Measurements from ENCODE around the gene STAT3. TPM values are rescaled to one million over a fixed set of nuclear protein-coding genes. Genes with fewer than 3 reads are reported as not detected.
"Not testable (repeated sequence)": the region's sequence is repeated elsewhere in the genome, so short reads cannot be mapped to it uniquely, and the experiment has no call there.

STAT3 gene
- total RNA-seq, 1 experiment from 2014 or later, result 58.5 TPM

GRCh38 chr17:42274253-42274542 lies 114.0 kb downstream of the STAT3 start:
- no peak for DNase-seq (ENCODE audit: low spot score)
- in situ Hi-C loops (cut with HindIII; ENCODE audit: low sequenced_read_pairs), result no loop called here

GRCh38 chr17:42273474-42274252 lies 114.6 kb downstream of the STAT3 start:
- DNase-seq (ENCODE audit: low spot score), result no peak
- in situ Hi-C loops (cut with HindIII; ENCODE audit: low sequenced_read_pairs), result no loop called here

- DNase-seq (ENCODE audit: low spot score), result no peak
- in situ Hi-C loops (cut with HindIII; ENCODE audit: low sequenced_read_pairs), result no loop called here
These were observed 115.9 kb downstream of the STAT3 start for GRCh38 chr17:42272162-42272907.

- DNase-seq (ENCODE audit: low spot score), result no peak
- in situ Hi-C loops (cut with HindIII; ENCODE audit: low sequenced_read_pairs), result no loop called here
These were observed 116.5 kb downstream of the STAT3 start for GRCh38 chr17:42271779-42272035.

- in situ Hi-C loops (cut with HindIII; ENCODE audit: low sequenced_read_pairs), result no loop called here
- DNase-seq (ENCODE audit: low spot score), result no peak
These were observed 117.0 kb downstream of the STAT3 start for GRCh38 chr17:42271006-42271778.

- DNase-seq (ENCODE audit: low spot score), result peak; percentile 27
- in situ Hi-C loops (cut with HindIII; ENCODE audit: low sequenced_read_pairs), result no loop called here
These were observed 117.6 kb downstream of the STAT3 start for GRCh38 chr17:42270596-42270995.

DNA sequence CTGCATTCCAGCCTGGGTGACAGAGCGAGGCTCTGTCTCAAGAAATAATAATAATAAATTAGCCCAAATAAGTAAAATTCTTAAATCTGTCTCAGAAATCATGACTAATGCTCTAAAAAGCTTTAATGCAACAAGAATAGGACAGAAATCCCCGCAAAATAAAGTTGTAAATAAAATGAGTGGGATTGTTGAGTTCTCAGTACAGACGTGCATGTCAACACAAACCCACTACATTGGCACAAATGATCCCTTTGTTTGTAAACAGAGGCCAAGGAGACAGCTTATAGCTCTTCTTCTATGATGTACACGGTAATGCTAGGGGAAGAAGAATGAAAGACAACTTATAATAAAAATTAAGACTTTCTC lies 118.1 kb downstream of the STAT3 start:
- in situ Hi-C loops (cut with HindIII; ENCODE audit: low sequenced_read_pairs), result no loop called here
- DNase-seq (ENCODE audit: low spot score), result no peak

DNA sequence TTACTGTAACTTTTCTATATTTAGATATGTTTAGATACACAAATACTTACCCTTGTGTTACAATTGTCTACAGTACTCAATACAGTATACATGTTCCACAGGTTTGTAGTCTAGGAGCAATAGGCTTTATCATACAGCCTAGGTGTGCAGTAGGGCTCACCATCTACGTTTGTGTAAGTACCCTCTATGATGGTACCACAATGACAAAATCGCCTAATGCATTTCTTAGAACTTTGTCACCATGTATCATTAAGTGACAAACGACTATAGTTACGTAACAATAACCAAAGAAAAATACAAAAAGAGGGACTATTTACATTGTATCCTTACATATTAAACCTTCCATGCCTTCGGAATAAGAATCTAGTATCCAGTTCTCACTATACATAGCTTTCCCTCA lies 120.0 kb downstream of the STAT3 start:
- in situ Hi-C loops (cut with HindIII; ENCODE audit: low sequenced_read_pairs), result no loop called here
- no peak for DNase-seq (ENCODE audit: low spot score)

- in situ Hi-C loops (cut with HindIII; ENCODE audit: low sequenced_read_pairs), result no loop called here
- DNase-seq (ENCODE audit: low spot score), result no peak
These were observed 121.1 kb downstream of the STAT3 start for GRCh38 chr17:42266918-42267766.

GRCh38 chr17:42266462-42266861 lies 121.8 kb downstream of the STAT3 start:
- DNase-seq (ENCODE audit: low spot score), result no peak
- in situ Hi-C loops (cut with HindIII; ENCODE audit: low sequenced_read_pairs), result no loop called here

- in situ Hi-C loops (cut with HindIII; ENCODE audit: low sequenced_read_pairs), result not testable (repeated sequence)
These were observed 123.9 kb downstream of the STAT3 start for GRCh38 chr17:42264366-42264765.

More at GRCh38 chr17:42264366-42264765, 123.9 kb downstream of the STAT3 start:
- DNase-seq (ENCODE audit: low spot score), result not testable (repeated sequence)

Other genes with a start within 250 kb of the STAT3 start
- gene RAB5C, start 233.5 kb downstream of the STAT3 start, total RNA-seq (2014; rRNA removed; shearing (Covaris generic)), result 130 and 145 TPM in 2 replicates
- gene KCNH4, start 207.3 kb downstream of the STAT3 start, total RNA-seq (2014; rRNA removed; shearing (Covaris generic)), result not detected in 2 replicates
- not detected in 2 replicates for gene HCRT, start 203.0 kb downstream of the STAT3 start, total RNA-seq (2014; rRNA removed; shearing (Covaris generic))
- 1.1 and 1.4 TPM in 2 replicates for gene GHDC, start 193.9 kb downstream of the STAT3 start, total RNA-seq (2014; rRNA removed; shearing (Covaris generic))
- 10.4 and 15.8 TPM in 2 replicates for gene STAT5B, start 112.1 kb downstream of the STAT3 start, total RNA-seq (2014; rRNA removed; shearing (Covaris generic))
- 0.18 and 0.31 TPM in 2 replicates for gene STAT5A, start 99.9 kb downstream of the STAT3 start, total RNA-seq (2014; rRNA removed; shearing (Covaris generic))
- gene CAVIN1, start 34.8 kb upstream of the STAT3 start, total RNA-seq (2014; rRNA removed; shearing (Covaris generic)), result 755 and 829 TPM in 2 replicates
- 54.0 and 112 TPM in 2 replicates for gene ATP6V0A1, start 70.4 kb upstream of the STAT3 start, total RNA-seq (2014; rRNA removed; shearing (Covaris generic))
- 49.3 and 83.0 TPM in 2 replicates for gene NAGLU, start 147.8 kb upstream of the STAT3 start, total RNA-seq (2014; rRNA removed; shearing (Covaris generic))
- gene HSD17B1, start 164.5 kb upstream of the STAT3 start, total RNA-seq (2014; rRNA removed; shearing (Covaris generic)), result 3.5 and 4.4 TPM in 2 replicates
- 11.9 and 19.2 TPM in 2 replicates for gene COASY, start 173.7 kb upstream of the STAT3 start, total RNA-seq (2014; rRNA removed; shearing (Covaris generic))
- gene MLX, start 178.7 kb upstream of the STAT3 start, total RNA-seq (2014; rRNA removed; shearing (Covaris generic)), result 14.1 and 44.7 TPM in 2 replicates
- gene PSMC3IP, start 189.3 kb upstream of the STAT3 start, total RNA-seq (2014; rRNA removed; shearing (Covaris generic)), result 6.2 and 14.9 TPM in 2 replicates
- 26.1 and 30.4 TPM in 2 replicates for gene RETREG3, start 220.9 kb upstream of the STAT3 start, total RNA-seq (2014; rRNA removed; shearing (Covaris generic))
- 51.4 and 102 TPM in 2 replicates for gene TUBG1, start 221.2 kb upstream of the STAT3 start, total RNA-seq (2014; rRNA removed; shearing (Covaris generic))